SJCRH30 (cell line): ENCODE results near the gene ADARB2. TPM values are rescaled to one million over a fixed set of nuclear protein-coding genes. Genes with fewer than 3 reads are reported as not detected.

ENCODE experiments used
- DNase-seq, 2 experiments: peaks; one replicate each; pipeline ENCODE4 v3.0.0-alpha.2; 2015 to 2020
- H3K27ac ChIP-seq: fragments of 250-450 bp; sonication (Bioruptor Pico); 2 replicates; pipeline ENCODE4 v1.5.1; 2020; ENCODE audit warnings: mild to moderate bottlenecking, moderate library complexity
- H3K27me3 ChIP-seq: fragments of 250-450 bp; sonication (Bioruptor Pico); 2 replicates; pipeline ENCODE4 v1.5.1; 2020; ENCODE audit warnings: mild to moderate bottlenecking, moderate library complexity
- H3K36me3 ChIP-seq: fragments of 250-450 bp; sonication (Bioruptor Pico); 2 replicates; pipeline ENCODE4 v1.5.1; 2020; ENCODE audit warnings: mild to moderate bottlenecking, moderate library complexity
- H3K4me1 ChIP-seq: fragments of 250-450 bp; sonication (Bioruptor Pico); 2 replicates; pipeline ENCODE4 v1.5.1; 2020; ENCODE audit warnings: mild to moderate bottlenecking, moderate library complexity
- H3K4me3 ChIP-seq: fragments of 250-450 bp; sonication (Bioruptor Pico); 2 replicates; pipeline ENCODE4 v1.5.1; 2020; ENCODE audit warnings: mild to moderate bottlenecking, moderate library complexity
- H3K9me3 ChIP-seq: fragments of 250-450 bp; sonication (Bioruptor Pico); replicated peaks from 2 replicates; pipeline ENCODE4 v1.5.1; 2020; ENCODE audit warnings: mild to moderate bottlenecking, moderate library complexity
- total RNA-seq: library from RNA; depleted of rRNA; stranded (reverse); fragments of >200 nt; shearing (Covaris generic); gene quantifications from 2 replicates; pipeline ENCODE4 v1.2.3, GENCODE V29; 2014

The ADARB2 gene
- total RNA-seq, 1 experiment from 2014 or later, result not detected

DNA sequence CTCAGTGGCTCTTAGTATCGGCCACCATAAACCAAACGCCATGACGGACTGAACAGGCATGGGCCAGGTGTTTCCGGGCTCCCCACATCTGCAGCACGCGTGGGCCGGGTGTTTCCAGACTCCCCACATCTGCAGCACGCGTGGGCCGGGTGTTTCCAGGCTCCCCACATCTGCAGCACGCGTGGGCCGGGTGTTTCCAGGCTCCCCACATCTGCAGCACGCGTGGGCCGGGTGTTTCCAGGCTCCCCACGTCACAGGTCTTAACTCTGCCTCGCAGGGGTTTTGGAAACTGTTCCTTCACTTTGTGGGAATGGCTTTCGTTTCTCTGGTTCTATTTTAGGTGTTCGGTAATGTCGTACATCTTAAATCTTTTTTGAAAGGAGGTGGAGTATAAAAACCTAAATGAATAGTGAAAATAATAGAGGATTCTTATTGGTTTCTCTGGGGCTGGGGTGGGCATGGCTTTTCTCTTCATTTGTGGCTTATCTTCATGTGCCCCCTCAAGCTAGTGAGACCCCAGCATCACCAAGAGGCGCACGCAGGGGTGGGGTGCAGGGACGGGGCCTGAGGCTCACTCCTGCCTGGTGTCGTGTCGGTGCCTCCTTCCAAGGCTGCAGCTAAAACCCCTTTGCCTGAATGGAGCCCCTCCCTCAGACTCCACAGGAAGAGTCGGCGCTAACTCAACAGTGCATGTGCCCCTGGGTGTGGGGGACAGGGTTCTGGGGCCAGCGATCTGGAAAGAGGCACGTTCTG is 554.9 kb downstream of the ADARB2 start:
- Histone ChIP-seq H3K4me1 (no peaks in the 10 kb centered on the region), H3K27ac (no peak overlapping the region), H3K4me3 (no peak overlapping the region), H3K9me3 (no peaks in the 10 kb centered on the region), H3K36me3 (no peaks in the 10 kb centered on the region), H3K27me3 (no peaks in the 10 kb centered on the region)
- no peak for DNase-seq

GRCh38 chr10:1180836-1181235 is 556.5 kb downstream of the ADARB2 start:
- Histone ChIP-seq H3K27ac (no peak overlapping the region), H3K36me3 (no peaks in the 10 kb centered on the region), H3K27me3 (no peaks in the 10 kb centered on the region), H3K4me1 (no peaks in the 10 kb centered on the region), H3K9me3 (no peaks in the 10 kb centered on the region), H3K4me3 (no peak overlapping the region)
- DNase-seq, result no peak

GRCh38 chr10:1180071-1180730 is 557.1 kb downstream of the ADARB2 start:
- Histone ChIP-seq H3K4me3 (no peak overlapping the region), H3K9me3 (no peaks in the 10 kb centered on the region), H3K36me3 (no peaks in the 10 kb centered on the region), H3K27ac (no peak overlapping the region), H3K4me1 (no peaks in the 10 kb centered on the region), H3K27me3 (no peaks in the 10 kb centered on the region)
- DNase-seq, result no peak

GRCh38 chr10:1179346-1180070 is 557.8 kb downstream of the ADARB2 start:
- Histone ChIP-seq H3K9me3 (no peaks in the 10 kb centered on the region), H3K36me3 (no peaks in the 10 kb centered on the region), H3K4me1 (no peaks in the 10 kb centered on the region), H3K4me3 (no peak overlapping the region), H3K27me3 (no peaks in the 10 kb centered on the region), H3K27ac (no peak overlapping the region)
- DNase-seq, result no peak

DNA sequence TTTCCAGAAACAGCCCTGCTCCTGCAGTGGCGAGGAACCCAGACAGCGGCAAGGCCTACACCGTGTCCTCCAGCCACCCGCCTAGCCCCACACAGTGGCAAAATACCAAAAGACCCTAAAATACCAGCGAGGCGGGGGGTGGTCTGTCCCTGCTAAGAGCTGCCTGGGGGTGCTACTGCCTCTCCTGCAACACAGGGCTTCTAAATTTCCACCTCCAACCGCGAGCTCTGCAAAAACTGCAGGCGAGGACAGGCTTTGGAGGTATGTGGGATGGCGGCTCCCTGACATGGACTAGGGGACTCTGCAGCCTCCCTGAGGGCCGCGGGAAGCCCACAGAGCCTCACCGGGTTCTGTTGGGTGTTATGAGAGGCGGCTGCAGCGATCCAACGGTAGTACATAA is 558.8 kb downstream of the ADARB2 start:
- H3K27ac ChIP-seq, result no peak overlapping the region
- H3K9me3 ChIP-seq, result no peaks in the 10 kb centered on the region
- DNase-seq, result no peak
- no peaks in the 10 kb centered on the region for H3K36me3 ChIP-seq
- no peaks in the 10 kb centered on the region for H3K27me3 ChIP-seq
- no peak overlapping the region for H3K4me3 ChIP-seq
- H3K4me1 ChIP-seq, result no peaks in the 10 kb centered on the region

- H3K36me3 ChIP-seq, result no peaks in the 10 kb centered on the region
- no peak overlapping the region for H3K27ac ChIP-seq
- no peak overlapping the region for H3K4me3 ChIP-seq
- no peaks in the 10 kb centered on the region for H3K9me3 ChIP-seq
- no peaks in the 10 kb centered on the region for H3K27me3 ChIP-seq
- no peak for DNase-seq
- H3K4me1 ChIP-seq, result no peaks in the 10 kb centered on the region
Measured at GRCh38 chr10:1177936-1178335, 559.4 kb downstream of the ADARB2 start.

GRCh38 chr10:1175956-1176565 is 561.3 kb downstream of the ADARB2 start:
- Histone ChIP-seq H3K36me3 (no peaks in the 10 kb centered on the region), H3K27me3 (no peaks in the 10 kb centered on the region), H3K9me3 (no peaks in the 10 kb centered on the region), H3K4me1 (no peaks in the 10 kb centered on the region), H3K27ac (no peak overlapping the region), H3K4me3 (no peak overlapping the region)
- no peak for DNase-seq

GRCh38 chr10:1174022-1174421 is 563.3 kb downstream of the ADARB2 start:
- no peaks in the 10 kb centered on the region for H3K36me3 ChIP-seq
- DNase-seq, result no peak

DNA sequence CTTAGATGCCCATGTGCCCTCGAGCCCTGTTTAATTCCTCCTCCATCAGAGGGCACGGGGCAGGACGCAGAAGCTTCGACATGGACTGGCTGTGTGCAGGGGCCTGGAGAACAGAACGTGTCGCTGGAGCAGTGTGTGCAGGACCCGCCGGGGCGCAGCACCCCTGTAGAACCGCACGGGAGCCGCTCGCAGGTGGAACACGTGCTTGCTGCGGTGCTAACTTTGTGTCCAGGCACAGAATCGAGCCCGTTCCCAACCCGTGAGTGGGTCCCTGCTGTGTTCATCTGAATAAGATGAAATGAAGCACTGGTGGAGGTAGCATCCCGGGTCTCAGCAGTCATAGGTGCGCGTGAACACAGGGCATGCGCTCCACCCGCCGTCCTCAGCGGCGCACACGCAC is 564.2 kb downstream of the ADARB2 start:
- Histone ChIP-seq H3K27ac (no peak overlapping the region), H3K4me3 (no peak overlapping the region), H3K4me1 (no peaks in the 10 kb centered on the region), H3K9me3 (no peaks in the 10 kb centered on the region), H3K27me3 (no peaks in the 10 kb centered on the region), H3K36me3 (no peaks in the 10 kb centered on the region)
- no peak for DNase-seq

More at GRCh38 chr10:1174022-1174421, 563.3 kb downstream of the ADARB2 start:
- Histone ChIP-seq H3K27me3 (no peaks in the 10 kb centered on the region), H3K27ac (no peak overlapping the region), H3K4me3 (no peak overlapping the region), H3K9me3 (no peaks in the 10 kb centered on the region), H3K4me1 (no peaks in the 10 kb centered on the region)

DNA sequence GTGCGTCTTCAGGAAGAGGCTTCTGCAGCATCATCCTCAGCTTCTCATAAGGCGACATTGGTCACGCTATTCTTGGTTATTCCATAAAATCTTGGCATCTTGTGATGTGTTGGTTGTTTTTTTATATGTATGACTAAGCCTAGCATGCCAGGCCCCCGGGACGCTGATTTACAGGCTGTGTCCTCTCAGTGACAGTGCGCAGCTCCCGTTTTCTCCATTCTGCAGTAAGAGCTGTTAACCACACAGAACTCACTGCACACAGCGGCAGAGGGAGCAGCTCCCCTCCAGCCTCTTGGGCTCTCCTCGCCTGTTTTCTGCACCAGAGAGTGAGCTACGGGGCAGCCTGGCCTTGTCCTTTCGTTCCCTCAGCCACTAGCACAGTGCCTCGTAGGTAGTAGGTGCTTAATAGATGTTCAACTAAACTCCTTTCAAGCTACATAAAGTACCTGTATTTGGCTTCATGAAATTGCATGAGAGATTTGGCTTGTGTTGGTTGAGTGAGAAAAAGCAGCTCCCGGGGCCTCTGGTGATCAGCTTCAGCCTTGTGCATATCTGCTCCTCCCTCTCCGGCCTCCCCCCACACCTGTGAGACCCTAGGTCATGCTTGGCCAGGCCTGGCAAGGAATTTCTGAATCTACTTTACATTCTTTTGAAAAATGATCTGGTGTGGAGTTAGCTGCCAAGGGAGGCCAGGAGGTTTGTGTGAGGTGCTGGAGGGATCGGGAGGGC is 564.9 kb downstream of the ADARB2 start:
- Histone ChIP-seq H3K27me3 (no peaks in the 10 kb centered on the region), H3K9me3 (no peaks in the 10 kb centered on the region), H3K27ac (no peak overlapping the region), H3K36me3 (no peaks in the 10 kb centered on the region), H3K4me3 (no peak overlapping the region), H3K4me1 (no peaks in the 10 kb centered on the region)
- DNase-seq, result no peak

DNA sequence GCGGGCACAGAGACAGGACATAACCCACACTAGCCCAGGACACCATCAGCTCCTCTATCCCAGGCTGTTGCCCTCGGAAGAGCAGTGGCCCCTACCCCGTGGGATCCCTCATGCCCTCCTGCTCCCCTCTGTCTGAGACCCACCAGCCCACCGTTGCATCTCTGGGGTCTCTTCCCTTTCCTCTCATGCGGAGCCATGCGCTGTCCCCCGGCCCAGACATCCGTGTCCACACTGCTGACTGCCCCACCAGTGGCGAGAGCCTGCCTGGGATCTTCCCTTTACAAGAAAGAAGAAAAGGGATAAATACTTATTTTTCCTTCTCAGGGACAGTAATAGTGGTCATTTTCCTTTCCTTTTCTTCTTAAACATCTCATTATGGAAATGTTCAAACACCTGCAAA is 565.7 kb downstream of the ADARB2 start:
- Histone ChIP-seq H3K36me3 (no peaks in the 10 kb centered on the region), H3K9me3 (no peaks in the 10 kb centered on the region), H3K4me1 (no peaks in the 10 kb centered on the region), H3K4me3 (no peak overlapping the region), H3K27me3 (no peaks in the 10 kb centered on the region), H3K27ac (no peak overlapping the region)
- DNase-seq, result no peak

DNA sequence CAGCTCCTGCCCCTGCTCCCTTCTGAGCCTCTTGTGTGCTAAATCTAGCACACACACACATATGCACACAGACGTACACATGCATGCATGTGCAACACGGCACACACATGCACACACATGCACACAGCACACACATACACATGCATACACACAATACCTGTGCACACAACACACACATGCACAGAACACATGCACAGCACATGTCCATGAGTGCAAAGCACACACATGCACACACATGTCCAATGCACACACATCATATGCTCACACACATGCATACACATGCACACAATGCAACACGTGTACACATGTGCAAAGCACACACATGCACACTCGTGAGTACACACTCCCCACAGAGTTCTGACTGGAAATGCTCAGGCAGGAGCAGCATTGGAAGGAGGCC is 566.1 kb downstream of the ADARB2 start:
- no peak for DNase-seq
- no peaks in the 10 kb centered on the region for H3K9me3 ChIP-seq
- no peak overlapping the region for H3K27ac ChIP-seq
- no peaks in the 10 kb centered on the region for H3K36me3 ChIP-seq
- no peak overlapping the region for H3K4me3 ChIP-seq
- H3K27me3 ChIP-seq, result no peaks in the 10 kb centered on the region
- H3K4me1 ChIP-seq, result no peaks in the 10 kb centered on the region

- no peak overlapping the region for H3K4me3 ChIP-seq
- H3K27ac ChIP-seq, result no peak overlapping the region
- no peaks in the 10 kb centered on the region for H3K4me1 ChIP-seq
- no peaks in the 10 kb centered on the region for H3K27me3 ChIP-seq
- H3K9me3 ChIP-seq, result no peaks in the 10 kb centered on the region
- no peaks in the 10 kb centered on the region for H3K36me3 ChIP-seq
- DNase-seq, result no peak
Measured at GRCh38 chr10:1170867-1171180, 566.5 kb downstream of the ADARB2 start.

DNA sequence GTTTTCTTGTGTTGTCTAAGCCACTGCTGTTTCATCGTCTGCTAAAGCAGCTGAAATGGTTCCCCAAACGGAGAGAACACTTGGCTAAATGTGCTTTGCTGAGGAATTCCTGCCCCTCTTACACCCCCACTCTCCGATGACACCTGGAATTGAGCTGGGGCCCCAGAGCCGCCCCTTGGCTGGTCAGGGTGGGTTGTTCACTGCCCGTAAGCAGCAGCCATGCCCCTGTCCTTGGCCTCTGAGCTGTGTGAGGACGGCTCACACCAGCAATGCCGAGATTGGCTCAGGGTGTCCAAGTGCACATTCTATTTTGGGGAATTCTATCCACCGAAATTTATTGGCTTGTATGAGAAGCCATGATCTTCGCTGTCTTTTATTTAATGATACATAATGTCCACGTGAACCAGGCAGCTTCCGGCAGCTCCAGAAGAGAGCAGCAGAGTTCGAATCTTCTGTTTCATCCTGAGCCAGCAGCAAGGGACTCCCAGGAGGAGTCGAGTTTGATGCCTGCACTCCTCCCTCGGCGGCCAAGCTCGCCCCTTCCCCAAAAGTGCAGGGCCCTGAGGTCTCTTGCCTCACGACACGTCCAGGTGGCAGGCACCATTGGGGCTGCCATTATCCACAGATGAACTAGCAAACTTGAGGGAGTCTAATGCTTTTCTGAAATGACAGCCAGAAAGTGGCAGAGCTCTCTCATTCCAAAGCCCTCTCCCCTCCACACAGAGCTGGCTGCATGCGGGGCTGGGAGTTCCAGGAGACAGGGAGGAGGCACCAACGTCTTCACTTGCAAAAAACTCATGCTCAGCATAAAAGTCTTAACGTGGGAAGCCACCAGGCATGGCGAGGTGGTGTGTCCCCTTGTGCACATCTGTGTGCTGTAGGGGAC is 567.1 kb downstream of the ADARB2 start:
- no peak overlapping the region for H3K4me3 ChIP-seq
- H3K27ac ChIP-seq, result no peak overlapping the region
- DNase-seq, result no peak
- no peaks in the 10 kb centered on the region for H3K9me3 ChIP-seq
- H3K27me3 ChIP-seq, result no peaks in the 10 kb centered on the region
- H3K4me1 ChIP-seq, result no peaks in the 10 kb centered on the region
- H3K36me3 ChIP-seq, result no peaks in the 10 kb centered on the region
